ENCODE results near the gene NRDC.

NRDC gene

GRCh38 chr1:51752073-51752948 is 126.2 kb downstream of the NRDC start (continued):
- TF ChIP-seq ZNF704 (tag by site-specific recombination; IDR thresholded peaks at IDR 0.05) (no peak), ZNF157 (tag by site-specific recombination; IDR thresholded peaks at IDR 0.05) (no peak), ZNF2 (tag by site-specific recombination; IDR thresholded peaks at IDR 0.05) (no peak), HOXC10 (CRISPR knock-in tag; IDR thresholded peaks at IDR 0.05) (no peak), GLIS1 (tag by site-specific recombination; IDR thresholded peaks at IDR 0.05) (no peak), ZNF624 (tag by site-specific recombination; IDR thresholded peaks at IDR 0.05) (no peak), TCF7L2 (IDR thresholded peaks at IDR 0.05; ENCODE audit: borderline replicate concordance, low read depth, low read length) (no peak), ZNF785 (tag by site-specific recombination; IDR thresholded peaks at IDR 0.05) (no peak), ZBTB20 (tag by site-specific recombination; IDR thresholded peaks at IDR 0.05) (no peak), ZNF639 (tag by site-specific recombination; IDR thresholded peaks at IDR 0.05) (no peak), ZNF354C (tag by site-specific recombination; IDR thresholded peaks at IDR 0.05; ENCODE audit: borderline replicate concordance, low read depth) (no peak), ZNF133 (tag by site-specific recombination; IDR thresholded peaks at IDR 0.05) (no peak), ZNF132 (tag by site-specific recombination; IDR thresholded peaks at IDR 0.05; ENCODE audit: borderline replicate concordance) (no peak), ZNF768 (tag by site-specific recombination; IDR thresholded peaks at IDR 0.05) (no peak)
- TF ChIP-seq, protein P1, sequence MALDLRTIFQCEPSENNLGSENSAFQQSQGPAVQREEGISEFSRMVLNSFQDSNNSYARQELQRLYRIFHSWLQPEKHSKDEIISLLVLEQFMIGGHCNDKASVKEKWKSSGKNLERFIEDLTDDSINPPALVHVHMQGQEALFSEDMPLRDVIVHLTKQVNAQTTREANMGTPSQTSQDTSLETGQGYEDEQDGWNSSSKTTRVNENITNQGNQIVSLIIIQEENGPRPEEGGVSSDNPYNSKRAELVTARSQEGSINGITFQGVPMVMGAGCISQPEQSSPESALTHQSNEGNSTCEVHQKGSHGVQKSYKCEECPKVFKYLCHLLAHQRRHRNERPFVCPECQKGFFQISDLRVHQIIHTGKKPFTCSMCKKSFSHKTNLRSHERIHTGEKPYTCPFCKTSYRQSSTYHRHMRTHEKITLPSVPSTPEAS (tag by site-specific recombination; IDR thresholded peaks at IDR 0.05): no peak

DNA sequence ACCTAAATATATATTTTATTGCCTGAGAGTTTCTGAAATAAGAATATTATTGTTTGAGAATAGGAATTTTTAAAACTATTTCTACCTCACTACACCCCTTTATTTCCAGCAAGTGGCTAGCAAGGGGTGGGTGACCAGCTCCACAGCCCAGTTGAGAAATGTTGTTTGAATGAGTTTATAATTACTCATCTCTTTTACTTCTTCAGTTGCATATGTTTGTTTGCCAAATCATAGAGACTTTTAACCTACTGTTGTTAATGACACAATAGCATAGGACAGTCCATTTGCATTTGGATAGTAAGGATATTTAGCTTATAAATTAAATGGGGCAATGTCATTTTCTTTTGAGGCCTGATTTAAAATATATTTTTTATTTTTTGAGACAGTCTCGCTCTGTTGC is 127.8 kb downstream of the NRDC start:
- H3K27ac ChIP-seq (ENCODE audit: extremely low read depth, low read depth, low read length): no peak overlapping the region
- H3K9me3 ChIP-seq (ENCODE audit: control insufficient read depth, insufficient read depth, low read depth, low read length): no peaks in the 10 kb centered on the region
- peaks cover 7 to 53% of the 10 kb centered on the region in 2 experiments; a peak in 2 of 3 replicates for H3K36me3 ChIP-seq (ENCODE audit: control insufficient read depth in 2 of 2, insufficient read depth in 1 of 2, low read length in 2 of 2)
- no peaks in the 10 kb centered on the region for H3K4me1 ChIP-seq (ENCODE audit: control insufficient read depth, insufficient read depth, low read length)
- ChIA-PET CTCF (interaction anchor here (1.5 kb wide), 1 partner anchor 18 kb away, joined by 6 read pairs; no protein-coding TSS in a partner anchor), POLR2A (no interaction called here)
- H3K4me3 ChIP-seq (ENCODE audit: low read depth, low read length): no peak overlapping the region
- TF ChIP-seq, protein P1 (tag by site-specific recombination; IDR thresholded peaks at IDR 0.05): no peak
- no peak for TF ChIP-seq ZNF76 (tag by site-specific recombination; IDR thresholded peaks at IDR 0.05; ENCODE audit: borderline replicate concordance, low read depth)
- TF ChIP-seq, protein P2, sequence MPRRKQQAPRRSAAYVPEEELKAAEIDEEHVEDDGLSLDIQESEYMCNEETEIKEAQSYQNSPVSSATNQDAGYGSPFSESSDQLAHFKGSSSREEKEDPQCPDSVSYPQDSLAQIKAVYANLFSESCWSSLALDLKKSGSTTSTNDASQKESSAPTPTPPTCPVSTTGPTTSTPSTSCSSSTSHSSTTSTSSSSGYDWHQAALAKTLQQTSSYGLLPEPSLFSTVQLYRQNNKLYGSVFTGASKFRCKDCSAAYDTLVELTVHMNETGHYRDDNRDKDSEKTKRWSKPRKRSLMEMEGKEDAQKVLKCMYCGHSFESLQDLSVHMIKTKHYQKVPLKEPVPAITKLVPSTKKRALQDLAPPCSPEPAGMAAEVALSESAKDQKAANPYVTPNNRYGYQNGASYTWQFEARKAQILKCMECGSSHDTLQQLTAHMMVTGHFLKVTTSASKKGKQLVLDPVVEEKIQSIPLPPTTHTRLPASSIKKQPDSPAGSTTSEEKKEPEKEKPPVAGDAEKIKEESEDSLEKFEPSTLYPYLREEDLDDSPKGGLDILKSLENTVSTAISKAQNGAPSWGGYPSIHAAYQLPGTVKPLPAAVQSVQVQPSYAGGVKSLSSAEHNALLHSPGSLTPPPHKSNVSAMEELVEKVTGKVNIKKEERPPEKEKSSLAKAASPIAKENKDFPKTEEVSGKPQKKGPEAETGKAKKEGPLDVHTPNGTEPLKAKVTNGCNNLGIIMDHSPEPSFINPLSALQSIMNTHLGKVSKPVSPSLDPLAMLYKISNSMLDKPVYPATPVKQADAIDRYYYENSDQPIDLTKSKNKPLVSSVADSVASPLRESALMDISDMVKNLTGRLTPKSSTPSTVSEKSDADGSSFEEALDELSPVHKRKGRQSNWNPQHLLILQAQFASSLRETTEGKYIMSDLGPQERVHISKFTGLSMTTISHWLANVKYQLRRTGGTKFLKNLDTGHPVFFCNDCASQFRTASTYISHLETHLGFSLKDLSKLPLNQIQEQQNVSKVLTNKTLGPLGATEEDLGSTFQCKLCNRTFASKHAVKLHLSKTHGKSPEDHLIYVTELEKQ (tag by site-specific recombination; IDR thresholded peaks at IDR 0.05; ENCODE audit: borderline replicate concordance): no peak
- TF ChIP-seq ZIC2 (tag by site-specific recombination; IDR thresholded peaks at IDR 0.05): no peak
- TF ChIP-seq ZNF645 (tag by site-specific recombination; IDR thresholded peaks at IDR 0.05): no peak
- TF ChIP-seq ZNF10 (tag by site-specific recombination; IDR thresholded peaks at IDR 0.05): no peak
- TF ChIP-seq FEZF1 (tag by site-specific recombination; IDR thresholded peaks at IDR 0.05): no peak
- TF ChIP-seq KLF7 (tag by site-specific recombination; IDR thresholded peaks at IDR 0.05; ENCODE audit: borderline replicate concordance): no peak
- no peak for TF ChIP-seq ZNF548 (tag by site-specific recombination; IDR thresholded peaks at IDR 0.05)
- no peak for TF ChIP-seq BCL11A (tag by site-specific recombination; IDR thresholded peaks at IDR 0.05; ENCODE audit: low read depth)
- no peak for TF ChIP-seq ZNF654 (tag by site-specific recombination; IDR thresholded peaks at IDR 0.05; ENCODE audit: low read depth)
- TF ChIP-seq IKZF3 (tag by site-specific recombination; IDR thresholded peaks at IDR 0.05): no peak
- no peak for TF ChIP-seq KLF9 (tag by site-specific recombination; IDR thresholded peaks at IDR 0.05; ENCODE audit: low read depth)
- TF ChIP-seq ZNF266 (tag by site-specific recombination; IDR thresholded peaks at IDR 0.05; ENCODE audit: low read depth): no peak
